NT2/D1 (cell line): ENCODE measurements around the gene HMGCL.

Experiments
- SUZ12 ChIP-seq: IDR thresholded peaks from 2 replicates; pipeline ENCODE4 v1.6.1; 2011; ENCODE audit not compliant: insufficient read length, insufficient read depth; ENCODE audit errors: extremely low read depth
- YY1 ChIP-seq: IDR thresholded peaks from 2 replicates; pipeline ENCODE4 v1.6.1; 2011; ENCODE audit not compliant: insufficient read length, insufficient read depth

GRCh38 chr1:23854568-23854967 lies 29.3 kb upstream of the HMGCL start:
- no peak for TF ChIP-seq SUZ12
- no peak for TF ChIP-seq YY1
